A549 (cell line): ENCODE results near the gene PCED1B. TPM values are rescaled to one million over a fixed set of nuclear protein-coding genes. Genes with fewer than 3 reads are reported as not detected.
A peak's percentile ranks its signal among the peaks of the same experiment; 100 is the strongest.

Source experiments
- ATAC-seq, 2 experiments: fragments of 200-7000 bp in 1 of 2; fragments of >200 bp in 1 of 2; cut with Nextera tagmentation in 1 of 2; cut with Tn5 transposase in 1 of 2; 3 replicates each; pipeline versions ENCODE4 v1.8.0 to v1.9.1; 2018 to 2020; ENCODE audit warnings: mild to moderate bottlenecking in 1 of 2, moderate library complexity in 1 of 2
- CTCF ChIA-PET: fragments of 300-600 bp; sonication (Branson Sonifier 250); formaldehyde crosslinking; extraction: SDS; loops from one replicate; lab custom pipeline; 2021; ENCODE audit warnings: antibody characterized with exemption, inconsistent platforms; lab: Yijun Ruan, JAX
- POLR2A ChIA-PET: fragments of 350-600 bp; formaldehyde crosslinking; extraction: SDS; loops from one replicate; lab custom pipeline; 2021; ENCODE audit warnings: antibody characterized with exemption, inconsistent platforms; lab: Yijun Ruan, JAX
- DNase-seq, 2 experiments: peaks; one replicate each; pipeline versions ENCODE4 v3.0.0 to v3.0.0-alpha.2; 2011 to 2016; ENCODE audit warnings: low read depth in 1 of 2, low spot score in 1 of 2
- FAIRE-seq: peaks from 2 replicates; lab custom pipeline; 2011; peaks lifted over from hg19 to GRCh38; lab: Jason Lieb, UNC
- H3K27ac ChIP-seq, 2 experiments: fragments of >200 bp; sonication (Bioruptor Twin); formaldehyde crosslinking; 3 replicates each; pipeline ENCODE4 v1.5.1; 2016 to 2017
- H3K4me1 ChIP-seq: fragments of >200 bp; sonication (Bioruptor Twin); formaldehyde crosslinking; 3 replicates; pipeline ENCODE4 v1.6.1; 2016
- H3K4me2 ChIP-seq: fragments of >200 bp; sonication (Bioruptor Twin); formaldehyde crosslinking; 3 replicates; pipeline ENCODE4 v1.6.1; 2016
- H3K4me3 ChIP-seq: fragments of >200 bp; sonication (Bioruptor Twin); formaldehyde crosslinking; 3 replicates; pipeline ENCODE4 v1.5.1; 2016
- H3K9me3 ChIP-seq: fragments of >200 bp; sonication (Bioruptor Twin); formaldehyde crosslinking; 3 replicates; pipeline ENCODE4 v1.6.1; 2016
- ATOH8 ChIP-seq: fragments of 250-450 bp; sonication (Bioruptor Pico); IDR thresholded peaks from 2 replicates; pipeline ENCODE4 v1.5.0; 2020; ENCODE audit warnings: low read depth, mild to moderate bottlenecking, moderate library complexity
- BCL3 ChIP-seq: fragments of >200 bp; sonication (Bioruptor Twin); formaldehyde crosslinking; IDR thresholded peaks from 3 replicates; pipeline ENCODE4 v1.6.1; 2016
- BHLHE40 ChIP-seq: IDR thresholded peaks from 2 replicates; pipeline ENCODE4 v1.6.1; 2012; ENCODE audit warnings: low read depth, low read length, inconsistent platforms
- CEBPB ChIP-seq, 2 experiments: fragments of >200 bp in 1 of 2; sonication (Bioruptor Twin) in 1 of 2; formaldehyde crosslinking in 1 of 2; IDR thresholded peaks; 2 replicates each; pipeline ENCODE4 v1.6.1; 2012 to 2016
- CTCF ChIP-seq: fragments of >200 bp; sonication (Bioruptor Twin); formaldehyde crosslinking; IDR thresholded peaks from 3 replicates; pipeline ENCODE4 v1.5.1; 2016
- E2F6 ChIP-seq: IDR thresholded peaks from 2 replicates; pipeline ENCODE4 v1.6.1; 2012; ENCODE audit warnings: low read depth, borderline replicate concordance
- EHF ChIP-seq: fragments of 250-450 bp; sonication (Bioruptor Pico); IDR thresholded peaks from 2 replicates; pipeline ENCODE4 v1.5.0; 2020; ENCODE audit warnings: mild to moderate bottlenecking
- FOSB ChIP-seq: fragments of 250-450 bp; sonication (Bioruptor Pico); IDR thresholded peaks from 2 replicates; pipeline ENCODE4 v1.5.0; 2020; ENCODE audit warnings: mild to moderate bottlenecking, moderate library complexity
- FOSL2 ChIP-seq, 2 experiments: fragments of 450-650 bp in 1 of 2; fragments of >200 bp in 1 of 2; sonication (Bioruptor Twin) in 1 of 2; formaldehyde crosslinking; IDR thresholded peaks; 2 replicates each; pipeline versions ENCODE4 v1.5.0 to v1.6.1; 2016 to 2020; ENCODE audit warnings: mild to moderate bottlenecking in 1 of 2, moderate library complexity in 1 of 2
- FOXS1 ChIP-seq: fragments of 250-450 bp; sonication (Bioruptor Pico); IDR thresholded peaks from 2 replicates; pipeline ENCODE4 v1.5.0; 2020; ENCODE audit warnings: mild to moderate bottlenecking, moderate library complexity
- GATA3 ChIP-seq: IDR thresholded peaks from 2 replicates; pipeline ENCODE4 v1.6.1; 2012; ENCODE audit warnings: borderline replicate concordance
- HEYL ChIP-seq: fragments of 250-450 bp; sonication (Bioruptor Pico); IDR thresholded peaks from 2 replicates; pipeline ENCODE4 v1.8.0; 2021; ENCODE audit warnings: mild to moderate bottlenecking, moderate library complexity
- HOXA7 ChIP-seq: fragments of 250-450 bp; sonication (Bioruptor Pico); IDR thresholded peaks from 2 replicates; pipeline ENCODE4 v1.5.0; 2020; ENCODE audit warnings: mild to moderate bottlenecking, moderate library complexity
- HOXB13 ChIP-seq: fragments of 250-450 bp; sonication (Bioruptor Pico); IDR thresholded peaks from 2 replicates; pipeline ENCODE4 v1.5.0; 2020; ENCODE audit warnings: low read depth, mild to moderate bottlenecking, moderate library complexity
- HOXB5 ChIP-seq: fragments of 250-450 bp; sonication (Bioruptor Pico); IDR thresholded peaks from 2 replicates; pipeline ENCODE4 v1.5.0; 2020; ENCODE audit warnings: mild to moderate bottlenecking, moderate library complexity
- JUN ChIP-seq, 2 experiments: fragments of >200 bp; sonication (Bioruptor Twin); formaldehyde crosslinking; IDR thresholded peaks; 2 replicates in 1 of 2; 3 replicates in 1 of 2; pipeline ENCODE4 v1.6.1; 2016 to 2017
- KDM1A ChIP-seq: fragments of 200-600 bp; sonication (generic); IDR thresholded peaks from 2 replicates; pipeline ENCODE4 v1.6.1; 2016; ENCODE audit warnings: low read depth, mild to moderate bottlenecking
- KDM5A ChIP-seq: fragments of 200-600 bp; sonication (generic); IDR thresholded peaks from 2 replicates; pipeline ENCODE4 v1.6.1; 2016; ENCODE audit warnings: antibody characterized with exemption, mild to moderate bottlenecking
- MAFK ChIP-seq: fragments of 450-650 bp; IDR thresholded peaks from 2 replicates; pipeline ENCODE4 v1.6.1; 2014; ENCODE audit not compliant: partially characterized antibody
- MAX ChIP-seq: IDR thresholded peaks from 2 replicates; pipeline ENCODE4 v1.6.1; 2012
- MAZ ChIP-seq: fragments of 150-350 bp; IDR thresholded peaks from 2 replicates; pipeline ENCODE4 v1.6.1; 2014; ENCODE audit warnings: antibody characterized with exemption, low read depth, low read length, borderline replicate concordance
- NFE2L2 ChIP-seq: fragments of 150-350 bp; conservative IDR thresholded peaks from 2 replicates; pipeline ENCODE4 v1.6.1; 2014; ENCODE audit warnings: low read length
- NPAS2 ChIP-seq: fragments of 250-450 bp; sonication (Bioruptor Pico); IDR thresholded peaks from 2 replicates; pipeline ENCODE4 v1.8.0; 2022; ENCODE audit warnings: mild to moderate bottlenecking, moderate library complexity, borderline replicate concordance
- PBX3 ChIP-seq: IDR thresholded peaks from 2 replicates; pipeline ENCODE4 v1.6.1; 2012
- RARB ChIP-seq: fragments of 250-450 bp; sonication (Bioruptor Pico); IDR thresholded peaks from 2 replicates; pipeline ENCODE4 v1.8.0; 2021; ENCODE audit warnings: mild to moderate bottlenecking, moderate library complexity
- RFX5 ChIP-seq: fragments of 450-650 bp; IDR thresholded peaks from 2 replicates; pipeline ENCODE4 v1.7.1; 2014; ENCODE audit warnings: antibody characterized with exemption, mild to moderate bottlenecking, moderate library complexity
- SMC3 ChIP-seq: fragments of >200 bp; sonication (Bioruptor Twin); formaldehyde crosslinking; IDR thresholded peaks from 3 replicates; pipeline ENCODE4 v1.6.1; 2018; ENCODE audit warnings: inconsistent platforms
- TFCP2L1 ChIP-seq: fragments of 250-450 bp; sonication (Bioruptor Pico); IDR thresholded peaks from 2 replicates; pipeline ENCODE4 v1.5.0; 2021; ENCODE audit warnings: mild to moderate bottlenecking
- TP53 ChIP-seq: fragments of 250-450 bp; sonication (Bioruptor Pico); IDR thresholded peaks from 2 replicates; pipeline ENCODE4 v1.5.0; 2021; ENCODE audit warnings: mild to moderate bottlenecking, moderate library complexity
- ZFP36 ChIP-seq: fragments of 450-650 bp; IDR thresholded peaks from 2 replicates; pipeline ENCODE4 v1.6.1; 2014; ENCODE audit warnings: borderline replicate concordance; ENCODE audit not compliant: partially characterized antibody
- ZNF302 ChIP-seq: fragments of 250-450 bp; sonication (Bioruptor Pico); IDR thresholded peaks from 2 replicates; pipeline ENCODE4 v1.9.0; 2021; ENCODE audit warnings: inconsistent platforms, mild to moderate bottlenecking, moderate library complexity
- ZSCAN20 ChIP-seq: fragments of 250-450 bp; sonication (Bioruptor Pico); IDR thresholded peaks from 2 replicates; pipeline ENCODE4 v1.8.0; 2022; ENCODE audit warnings: mild to moderate bottlenecking, moderate library complexity
- WGBS: methylation state at CpG from one replicate; pipeline ENCODE4 v1.1.6; 2017; ENCODE audit errors: missing lambda C conversion rate; 5-methylcytosine and 5-hydroxymethylcytosine counted together
- polyA plus RNA-seq, 4 experiments: library from polyadenylated mRNA; depleted of rRNA in 3 of 4; stranded (reverse); fragments of >200 nt; fragmentation: RNase III in 1 of 4; extraction: RNeasy Plus Mini Kit Qiagen cat#74134 plus additional on column Dnase treatment in 1 of 4; gene quantifications; 2 replicates in 3 of 4; 3 replicates in 1 of 4; pipeline ENCODE4 v1.2.3, GENCODE V29; 2011 to 2017

PCED1B gene
- polyA plus RNA-seq, 2 of the 4 experiments (the other 2 are of a cell fraction) = 74.6 to 108 TPM

- TF ChIP-seq HOXA7 (CRISPR knock-in tag) (no peak), HEYL (CRISPR knock-in tag) (peak; percentile 40; the same call in 1 of the 2 replicates), HOXB13 (CRISPR knock-in tag) (peak; percentile 47; the same call in 1 of the 2 replicates), FOSB (CRISPR knock-in tag) (no peak), NPAS2 (CRISPR knock-in tag) (no peak), PBX3 (no peak), RARB (no peak), HOXB5 (CRISPR knock-in tag) (peak; percentile 84; the same call in 1 of the 2 replicates), FOSL2 (IDR thresholded peaks at IDR 0.05) (no peak), FOSL2 (CRISPR knock-in tag; IDR thresholded peaks at IDR 0.05) (peak; percentile 45; the same call in 1 of the 2 replicates), ZFP36 (no peak), TP53 (CRISPR knock-in tag) (no peak), GATA3 (peak; percentile 52; the same call in 1 of the 2 replicates), E2F6 (no peak), FOXS1 (CRISPR knock-in tag) (peak; percentile 8; the same call in 1 of the 2 replicates)
Measured at GRCh38 chr12:47276621-47277309, 197.3 kb downstream of the PCED1B start (continued).

- POLR2A ChIA-PET = interaction anchor here (0.6 to 3.3 kb wide), 6 partner anchors 9 to 239 kb away, joined by 3 to 20 read pairs (median 3); partner anchors contain the start of genes AMIGO2 and PCED1B
- Histone ChIP-seq H3K4me1 (peaks cover 61% of the 10 kb centered on the region), H3K9me3 (no peaks in the 10 kb centered on the region), H3K4me3 (no peak overlapping the region), H3K4me2 (peak overlapping the region; percentile 41), H3K27ac (peak overlapping the region; percentile 88 to 91)
- ATAC-seq (peak; percentile 87 to 95), FAIRE-seq (peak; percentile 68), DNase-seq (peak; percentile 96 to 98)
- 1% methylated on average over 1 of the region's 1 CpG for WGBS
- CTCF ChIA-PET = interaction anchor here (1.1 to 1.6 kb wide), 2 partner anchors 100 to 118 kb away, joined by 3 to 4 read pairs; no protein-coding TSS in a partner anchor
- TF ChIP-seq ATOH8 (CRISPR knock-in tag) (peak; percentile 91), BHLHE40 (peak; percentile 15; the same call in 1 of the 2 replicates), ZNF302 (CRISPR knock-in tag) (0 out of 2 replicates have a peak, but pooled peaks have one; percentile 32), NFE2L2 (peak; percentile 45; the same call in 1 of the 2 replicates), KDM5A (no peak), MAX (peak; percentile 75), KDM1A (no peak), HOXB5 (CRISPR knock-in tag) (peak; percentile 92), TFCP2L1 (no peak), EHF (peak; percentile 93; the same call in 1 of the 2 replicates), RARB (no peak), HEYL (CRISPR knock-in tag) (0 out of 2 replicates have a peak, but pooled peaks have one; percentile 29), GATA3 (peak; percentile 87), MAZ (no peak), CTCF (no peak), BCL3 (peak; percentile 59; the same call in 1 of the 3 replicates), MAFK (no peak), SMC3 (peak; percentile 41; the same call in 2 of the 3 replicates), RFX5 (no peak), JUN (IDR thresholded peaks at IDR 0.05) (peak; percentile 85 to 88), ZSCAN20 (CRISPR knock-in tag) (no peak; the same call in 1 of the 2 replicates), CEBPB (IDR thresholded peaks at IDR 0.05) (peak; percentile 61 to 85; a peak in 3 of 4 replicates)
Measured at GRCh38 chr12:47277972-47278448, 198.6 kb downstream of the PCED1B start.
